ENCODE measurements around the gene TNFAIP6. TPM values are rescaled to one million over a fixed set of nuclear protein-coding genes. Genes with fewer than 3 reads are reported as not detected.

The TNFAIP6 gene
- total and polyA plus RNA-seq, 10 of the 15 experiments (the other 5 are each of a cell fraction or from before 2014, with no cell fraction given) = 0.68 to 5.7 (median 1.3) TPM

- H3K9me3 ChIP-seq (replicated peaks; ENCODE audit: control insufficient read depth, insufficient read depth, low read length) = no peaks in the 10 kb centered on the region
- no peaks in the 10 kb centered on the region for H3K79me2 ChIP-seq (ENCODE audit: control insufficient read depth, insufficient read depth, low read length)
- ChIA-PET RAD21 (ENCODE audit: unreplicated experiment) (no interaction called here), POLR2A (no interaction called here), SMC1A (ENCODE audit: uncharacterized antibody, unreplicated experiment) (no interaction called here), CTCF (no interaction called here)
- no peak overlapping the region for H3K4me3 ChIP-seq
- H2AFZ ChIP-seq (ENCODE audit: control insufficient read depth, low read depth, low read length) = no peak overlapping the region
- BruUV-seq (replicated peaks) = no TSS peak
- in situ Hi-C loops (cut with MboI) = no loop called here
- no peak overlapping the region for H3K9ac ChIP-seq (ENCODE audit: control insufficient read depth, insufficient read depth, low read length)
- no peaks in the 10 kb centered on the region for H3K4me1 ChIP-seq (ENCODE audit: control insufficient read depth, insufficient read depth, low read length)
- H3K27me3 ChIP-seq (replicated peaks in 1 of 2; ENCODE audit: control insufficient read depth in 2 of 2, insufficient read depth in 2 of 2, low read length in 1 of 2) = no peaks in the 10 kb centered on the region
- no peaks in the 10 kb centered on the region for H3K36me3 ChIP-seq (ENCODE audit: control insufficient read depth in 2 of 2, insufficient read depth in 2 of 2, low read length in 1 of 2)
- FAIRE-seq = no peak
- DNase-seq (ENCODE audit: low read depth, low spot score) = no peak
- intact Hi-C loops (cut with micrococcal nuclease; ENCODE audit: unreplicated experiment) = no loop called here
- no peak overlapping the region for H3K4me2 ChIP-seq (ENCODE audit: control insufficient read depth, insufficient read depth)
- H4K20me1 ChIP-seq (ENCODE audit: control insufficient read depth, insufficient read depth) = no peaks in the 10 kb centered on the region
- WGBS (ENCODE audit: insufficient coverage, insufficient replicate concordance, low lambda C conversion rate, missing lambda C conversion rate) = 21% methylated on average over 5 of the region's 5 CpGs
- H3K27ac ChIP-seq (ENCODE audit: control insufficient read depth, insufficient read depth) = no peak overlapping the region
- TF ChIP-seq CEBPZ (IDR thresholded peaks at IDR 0.05; ENCODE audit: low read depth, low read length) (no peak), HDAC6 (IDR thresholded peaks at IDR 0.05; ENCODE audit: unreplicated experiment) (no peak), MXI1 (IDR thresholded peaks at IDR 0.05; ENCODE audit: low read depth, low read length) (no peak), ZNF207 (IDR thresholded peaks at IDR 0.05; ENCODE audit: borderline replicate concordance) (no peak), CEBPB (IDR thresholded peaks at IDR 0.05; ENCODE audit: borderline replicate concordance in 1 of 2, low read depth in 2 of 2, low read length in 2 of 2) (no peak), NBN (IDR thresholded peaks at IDR 0.05) (no peak), CTCF (IDR thresholded peaks at IDR 0.05 in 2 of 3, conservative IDR thresholded peaks at IDR 0.05 in 1 of 3; ENCODE audit: control insufficient read depth in 2 of 3, extremely low read depth in 1 of 3, insufficient read depth in 1 of 3, low read depth in 3 of 3, low read length in 3 of 3) (no peak), SUPT20H (IDR thresholded peaks at IDR 0.05; ENCODE audit: borderline replicate concordance, control insufficient read depth, low read depth, low read length) (no peak), ZBED1 (IDR thresholded peaks at IDR 0.05; ENCODE audit: borderline replicate concordance) (no peak), CREM (IDR thresholded peaks at IDR 0.05; ENCODE audit: low read depth) (no peak), MEF2A (IDR thresholded peaks at IDR 0.05; ENCODE audit: insufficient read depth, low read depth, low read length) (no peak), ZSCAN29 (IDR thresholded peaks at IDR 0.05) (no peak), SPI1 (IDR thresholded peaks at IDR 0.05; ENCODE audit: borderline replicate concordance, insufficient read depth, low read depth, low read length) (no peak), ZZZ3 (IDR thresholded peaks at IDR 0.05; ENCODE audit: control insufficient read depth, insufficient read length, low read depth) (no peak), ZNF384 (IDR thresholded peaks at IDR 0.05; ENCODE audit: borderline replicate concordance, low read depth, low read length) (no peak), SMAD1 (IDR thresholded peaks at IDR 0.05; ENCODE audit: low read depth, partially characterized antibody) (no peak), E2F4 (IDR thresholded peaks at IDR 0.05; ENCODE audit: low read depth, low read length) (no peak), ELK1 (IDR thresholded peaks at IDR 0.05; ENCODE audit: low read depth, low read length) (no peak), SP1 (IDR thresholded peaks at IDR 0.05; ENCODE audit: low read depth, low read length) (no peak)
- ATAC-seq = no peak
Measured at GRCh38 chr2:151347906-151348305, 9.5 kb upstream of the TNFAIP6 start.

All from GM12878 (cell line).